HEK293 (cell line): Measurements from ENCODE around the gene FES.
A peak's percentile ranks its signal among the peaks of the same experiment; 100 is the strongest.

Experiments used
- CTCF ChIA-PET: fragments of 350-600 bp; formaldehyde crosslinking; extraction: SDS; loops from one replicate; lab custom pipeline; 2021; ENCODE audit warnings: antibody characterized with exemption; lab: Yijun Ruan, JAX
- POLR2A ChIA-PET: fragments of 300-600 bp; formaldehyde crosslinking; extraction: SDS; loops from one replicate; lab custom pipeline; 2020; ENCODE audit warnings: antibody characterized with exemption, inconsistent platforms; lab: Yijun Ruan, JAX
- H3K27ac ChIP-seq: fragments of 200-500 bp; sonication (Bioruptor generic); 2 replicates; pipeline ENCODE4 v1.5.1; 2014; ENCODE audit warnings: low read depth, low read length, control low read depth, inconsistent platforms; ENCODE audit errors: extremely low read depth
- H3K36me3 ChIP-seq, 2 experiments: fragments of 200-500 bp in 1 of 2; sonication (Bioruptor generic) in 1 of 2; 1 replicate in 1 of 2; 2 replicates in 1 of 2; pipeline ENCODE4 v1.5.1; 2014 to 2017; ENCODE audit warnings: inconsistent platforms in 2 of 2, low read length in 2 of 2; ENCODE audit not compliant: control insufficient read depth in 2 of 2, insufficient read depth in 1 of 2
- H3K4me1 ChIP-seq: fragments of 200-500 bp; sonication (Bioruptor generic); 2 replicates; pipeline ENCODE4 v1.5.1; 2014; ENCODE audit warnings: mild to moderate bottlenecking, low read length, inconsistent platforms; ENCODE audit not compliant: control insufficient read depth, insufficient read depth
- H3K4me3 ChIP-seq: 2 replicates; pipeline ENCODE4 v1.5.1; 2011; ENCODE audit warnings: low read depth, mild to moderate bottlenecking, control low read depth, low read length, moderate library complexity
- H3K9me3 ChIP-seq: fragments of 200-500 bp; sonication (Bioruptor generic); 2 replicates; pipeline ENCODE4 v1.5.1; 2014; ENCODE audit warnings: low read depth, low read length, inconsistent platforms; ENCODE audit not compliant: control insufficient read depth, insufficient read depth
- GLI2 ChIP-seq: fragments of 450-650 bp; formaldehyde crosslinking; IDR thresholded peaks from 2 replicates; pipeline ENCODE4; 2017; ENCODE audit warnings: missing biosample characterization, missing genetic modification characterization, low read depth, borderline replicate concordance
- GLI4 ChIP-seq: fragments of 450-650 bp; formaldehyde crosslinking; IDR thresholded peaks from 2 replicates; pipeline ENCODE4 v1.5.1; 2016; ENCODE audit warnings: missing biosample characterization, missing genetic modification characterization
- PRDM1 ChIP-seq: fragments of 450-650 bp; formaldehyde crosslinking; IDR thresholded peaks from 2 replicates; pipeline ENCODE4; 2016; ENCODE audit warnings: missing biosample characterization, missing genetic modification characterization
- YY2 ChIP-seq: fragments of 450-650 bp; formaldehyde crosslinking; IDR thresholded peaks from 2 replicates; pipeline ENCODE4 v1.5.1; 2016; ENCODE audit warnings: missing biosample characterization, missing genetic modification characterization
- ZNF133 ChIP-seq: fragments of 450-650 bp; formaldehyde crosslinking; IDR thresholded peaks from 2 replicates; pipeline ENCODE4 v1.5.1; 2016; ENCODE audit warnings: missing biosample characterization, missing genetic modification characterization
- ZNF146 ChIP-seq: fragments of 450-650 bp; formaldehyde crosslinking; IDR thresholded peaks from 2 replicates; pipeline ENCODE4 v1.5.1; 2016; ENCODE audit warnings: missing biosample characterization, missing genetic modification characterization
- ZNF596 ChIP-seq: fragments of 450-650 bp; IDR thresholded peaks from 2 replicates; pipeline ENCODE4 v1.5.0; 2018; ENCODE audit warnings: missing biosample characterization, mild to moderate bottlenecking, missing genetic modification characterization, moderate library complexity
- ZNF600 ChIP-seq: fragments of 450-650 bp; formaldehyde crosslinking; IDR thresholded peaks from 2 replicates; pipeline ENCODE4 v1.5.1; 2016; ENCODE audit warnings: missing biosample characterization, missing genetic modification characterization
- ZNF610 ChIP-seq: fragments of 450-650 bp; formaldehyde crosslinking; IDR thresholded peaks from 2 replicates; pipeline ENCODE4 v1.5.1; 2016; ENCODE audit warnings: missing biosample characterization, missing genetic modification characterization, borderline replicate concordance
- ZNF677 ChIP-seq: fragments of 450-650 bp; IDR thresholded peaks from 2 replicates; pipeline ENCODE4 v1.5.0; 2018; ENCODE audit warnings: missing biosample characterization, mild to moderate bottlenecking, missing genetic modification characterization, moderate library complexity
- ZNF777 ChIP-seq: fragments of 450-650 bp; formaldehyde crosslinking; IDR thresholded peaks from 2 replicates; pipeline ENCODE4 v1.5.1; 2017; ENCODE audit warnings: missing biosample characterization, missing genetic modification characterization, borderline replicate concordance
- TF ChIP-seq, protein P1 (sequence below): fragments of 450-650 bp; formaldehyde crosslinking; IDR thresholded peaks from 2 replicates; pipeline ENCODE4 v1.5.1; 2016; ENCODE audit warnings: missing biosample characterization, missing genetic modification characterization, low read depth
- TF ChIP-seq, protein P2 (sequence below): fragments of 450-650 bp; formaldehyde crosslinking; IDR thresholded peaks from 2 replicates; pipeline ENCODE4 v1.5.1; 2016; ENCODE audit warnings: missing biosample characterization, missing genetic modification characterization
- TF ChIP-seq, protein P3 (sequence below): fragments of 450-650 bp; formaldehyde crosslinking; IDR thresholded peaks from 2 replicates; pipeline ENCODE4 v1.5.1; 2016; ENCODE audit warnings: missing biosample characterization, missing genetic modification characterization

FES gene

DNA sequence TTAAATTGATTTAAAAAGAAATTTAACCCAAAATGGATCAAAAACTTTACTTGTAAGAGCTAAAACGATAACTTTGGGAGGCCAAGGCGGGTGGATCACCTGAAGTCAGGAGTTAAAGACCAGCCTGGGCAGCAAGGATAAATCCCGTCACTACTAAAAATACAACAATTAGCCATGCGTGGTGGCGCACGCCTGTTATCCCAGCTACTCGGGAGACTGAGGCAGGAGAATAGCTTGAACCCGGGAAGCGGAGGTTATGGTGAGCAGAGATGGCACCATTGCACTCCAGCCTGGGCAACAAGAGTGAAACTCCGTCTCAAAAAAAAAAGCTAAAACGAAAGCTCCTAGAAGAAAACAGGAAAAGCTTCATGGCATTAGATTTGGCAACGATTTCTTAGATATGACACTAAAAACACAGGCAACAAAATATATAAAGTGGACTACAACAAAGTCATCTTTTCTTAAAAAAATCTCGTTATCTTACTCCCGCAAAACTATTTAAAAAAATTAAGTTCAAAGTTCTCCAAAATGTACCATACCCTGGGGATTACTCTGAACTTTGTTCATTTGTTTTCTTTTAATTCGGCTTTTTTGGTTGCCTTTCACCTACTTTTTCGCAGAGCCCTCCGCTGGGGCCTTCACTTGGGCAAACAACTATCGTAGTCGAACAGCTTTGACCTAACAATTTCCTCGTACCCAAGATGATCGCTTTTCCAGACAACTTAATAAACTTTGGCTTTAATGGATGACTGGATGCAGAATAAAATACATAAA is 45.1 kb downstream of the FES start:
- TF ChIP-seq, protein P1, sequence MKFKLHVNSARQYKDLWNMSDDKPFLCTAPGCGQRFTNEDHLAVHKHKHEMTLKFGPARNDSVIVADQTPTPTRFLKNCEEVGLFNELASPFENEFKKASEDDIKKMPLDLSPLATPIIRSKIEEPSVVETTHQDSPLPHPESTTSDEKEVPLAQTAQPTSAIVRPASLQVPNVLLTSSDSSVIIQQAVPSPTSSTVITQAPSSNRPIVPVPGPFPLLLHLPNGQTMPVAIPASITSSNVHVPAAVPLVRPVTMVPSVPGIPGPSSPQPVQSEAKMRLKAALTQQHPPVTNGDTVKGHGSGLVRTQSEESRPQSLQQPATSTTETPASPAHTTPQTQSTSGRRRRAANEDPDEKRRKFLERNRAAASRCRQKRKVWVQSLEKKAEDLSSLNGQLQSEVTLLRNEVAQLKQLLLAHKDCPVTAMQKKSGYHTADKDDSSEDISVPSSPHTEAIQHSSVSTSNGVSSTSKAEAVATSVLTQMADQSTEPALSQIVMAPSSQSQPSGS (tag by site-specific recombination), result no peak
- TF ChIP-seq ZNF610 (tag by site-specific recombination) (0 out of 2 replicates have a peak, but pooled peaks have one; percentile 23), PRDM1 (tag by site-specific recombination) (0 out of 2 replicates have a peak, but pooled peaks have one; percentile 42)
- Histone ChIP-seq H3K4me1 (0 out of 2 replicates have a peak, but pooled peaks cover 2% of the 10 kb centered on the region), H3K27ac (peak overlapping the region; percentile 93), H3K36me3 (no peaks in the 10 kb centered on the region), H3K4me3 (peak overlapping the region; percentile 75), H3K9me3 (no peaks in the 10 kb centered on the region)
- CTCF ChIA-PET, result interaction anchor here (0.5 to 11.7 kb wide), 11 partner anchors 20 to 369 kb away, joined by 3 to 163 read pairs (median 5); partner anchors contain the start of genes RCCD1 and VPS33B
- POLR2A ChIA-PET, result interaction anchor here (0.5 to 11.4 kb wide), 7 partner anchors 9 to 342 kb away, joined by 3 to 179 read pairs (median 3); partner anchors contain the start of genes MAN2A2, PRC1 and RCCD1

DNA sequence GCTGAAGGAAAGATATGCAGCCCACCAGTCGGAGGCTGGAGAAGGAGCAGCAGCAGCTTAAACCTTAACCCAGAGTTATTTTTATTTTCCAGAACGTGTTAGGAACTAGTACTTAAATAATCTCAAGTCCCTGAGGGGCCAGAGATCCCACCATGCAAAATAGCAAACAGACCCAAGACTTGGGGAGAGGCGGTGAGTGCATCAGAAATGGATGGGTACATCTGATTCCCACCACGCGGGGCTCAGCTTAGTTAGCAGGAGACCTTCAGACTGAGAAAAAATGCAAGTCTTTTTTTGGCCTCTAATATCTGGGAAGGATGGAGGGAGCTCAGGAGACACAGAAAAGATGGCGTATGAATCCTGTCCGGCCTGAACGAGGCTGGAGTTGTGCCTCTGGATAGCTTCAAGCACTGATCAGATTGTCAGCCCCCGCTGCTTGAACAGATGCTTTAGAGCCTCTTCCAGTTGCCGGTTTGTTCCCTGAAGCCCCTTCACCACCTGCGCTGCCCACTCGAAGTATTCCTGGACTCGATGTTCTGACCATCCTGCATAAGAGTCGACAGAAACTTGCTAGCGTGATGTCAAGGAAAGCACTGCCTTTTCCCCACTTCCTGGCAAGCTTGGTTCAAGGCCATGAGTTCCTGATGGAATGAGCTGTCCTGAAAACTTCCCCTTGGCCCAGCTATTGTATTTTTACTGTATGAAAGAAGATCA is 46.7 kb downstream of the FES start:
- ChIA-PET POLR2A (interaction anchor here (0.6 to 11.4 kb wide), 20 partner anchors 8 to 682 kb away, joined by 3 to 179 read pairs (median 4); partner anchors contain the start of genes BLM, MAN2A2, PRC1 and RCCD1), CTCF (interaction anchor here (0.7 to 11.7 kb wide), 36 partner anchors 8 to 1439 kb away, joined by 3 to 163 read pairs (median 6); partner anchors contain the start of genes BLM, MAN2A2, RCCD1 and VPS33B)
- Histone ChIP-seq H3K4me3 (no peak overlapping the region), H3K9me3 (no peaks in the 10 kb centered on the region), H3K27ac (peak overlapping the region; percentile 93), H3K36me3 (peaks cover 0 to under 1% of the 10 kb centered on the region in 2 experiments; a peak in 1 of 3 replicates), H3K4me1 (0 out of 2 replicates have a peak, but pooled peaks cover 2% of the 10 kb centered on the region)
- TF ChIP-seq ZNF777 (tag by site-specific recombination) (no peak), ZNF133 (tag by site-specific recombination) (no peak), YY2 (tag by site-specific recombination) (no peak), ZNF677 (tag by site-specific recombination) (no peak), ZNF600 (no peak), ZNF596 (tag by site-specific recombination) (no peak), GLI2 (no peak), ZNF146 (no peak)
- TF ChIP-seq, protein P2, sequence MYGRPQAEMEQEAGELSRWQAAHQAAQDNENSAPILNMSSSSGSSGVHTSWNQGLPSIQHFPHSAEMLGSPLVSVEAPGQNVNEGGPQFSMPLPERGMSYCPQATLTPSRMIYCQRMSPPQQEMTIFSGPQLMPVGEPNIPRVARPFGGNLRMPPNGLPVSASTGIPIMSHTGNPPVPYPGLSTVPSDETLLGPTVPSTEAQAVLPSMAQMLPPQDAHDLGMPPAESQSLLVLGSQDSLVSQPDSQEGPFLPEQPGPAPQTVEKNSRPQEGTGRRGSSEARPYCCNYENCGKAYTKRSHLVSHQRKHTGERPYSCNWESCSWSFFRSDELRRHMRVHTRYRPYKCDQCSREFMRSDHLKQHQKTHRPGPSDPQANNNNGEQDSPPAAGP (tag by site-specific recombination), result no peak

DNA sequence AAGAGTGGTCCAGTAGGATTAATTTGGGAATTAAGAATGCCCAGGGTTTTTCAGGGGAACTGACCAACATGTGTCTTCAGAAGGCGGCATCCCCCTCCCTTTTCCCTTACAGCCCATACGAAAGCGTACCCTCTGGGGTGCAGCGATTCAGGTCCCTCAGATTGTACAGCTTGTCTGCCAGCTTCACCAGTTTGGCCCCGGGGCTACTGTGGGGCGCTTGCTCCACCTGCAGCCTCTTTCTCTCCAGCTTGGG is 47.2 kb downstream of the FES start:
- TF ChIP-seq, protein P3, sequence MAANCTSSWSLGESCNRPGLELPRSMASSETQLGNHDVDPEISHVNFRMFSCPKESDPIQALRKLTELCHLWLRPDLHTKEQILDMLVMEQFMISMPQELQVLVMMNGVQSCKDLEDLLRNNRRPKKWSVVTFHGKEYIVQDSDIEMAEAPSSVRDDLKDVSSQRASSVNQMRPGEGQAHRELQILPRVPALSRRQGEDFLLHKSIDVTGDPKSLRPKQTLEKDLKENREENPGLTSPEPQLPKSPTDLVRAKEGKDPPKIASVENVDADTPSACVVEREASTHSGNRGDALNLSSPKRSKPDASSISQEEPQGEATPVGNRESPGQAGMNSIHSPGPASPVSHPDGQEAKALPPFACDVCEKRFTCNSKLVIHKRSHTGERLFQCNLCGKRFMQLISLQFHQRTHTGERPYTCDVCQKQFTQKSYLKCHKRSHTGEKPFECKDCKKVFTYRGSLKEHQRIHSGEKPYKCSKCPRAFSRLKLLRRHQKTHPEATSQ (tag by site-specific recombination), result no peak
- no peak for TF ChIP-seq GLI4 (tag by site-specific recombination)
- POLR2A ChIA-PET, result interaction anchor here (0.6 to 11.4 kb wide), 18 partner anchors 8 to 340 kb away, joined by 3 to 179 read pairs (median 4); partner anchors contain the start of genes BLM, MAN2A2, PRC1 and RCCD1

More for the DNA sequence above, 47.2 kb downstream of the FES start:
- Histone ChIP-seq H3K36me3 (peaks cover 0 to 5% of the 10 kb centered on the region in 2 experiments; a peak in 1 of 3 replicates), H3K4me1 (0 out of 2 replicates have a peak, but pooled peaks cover 2% of the 10 kb centered on the region), H3K4me3 (peak overlapping the region; percentile 87), H3K9me3 (no peaks in the 10 kb centered on the region), H3K27ac (peak overlapping the region; percentile 93)
- CTCF ChIA-PET, result interaction anchor here (0.6 to 11.7 kb wide), 41 partner anchors 8 to 730 kb away, joined by 3 to 163 read pairs (median 6); partner anchors contain the start of genes BLM, MAN2A2, RCCD1 and SEMA4B
